ENCODE data around the gene HIVEP1. TPM values are rescaled to one million over a fixed set of nuclear protein-coding genes. Genes with fewer than 3 reads are reported as not detected.

HIVEP1 gene
- total RNA-seq, 2 donors from 2014 or later: 33.6 to 35.1 TPM

GRCh38 chr6:12064131-12064530 is 52.0 kb downstream of the HIVEP1 start:
- no peaks in the 10 kb centered on the region for H3K36me3 ChIP-seq (ENCODE audit: control insufficient read depth, insufficient read depth, low read length)
- Mint-ChIP-seq H3K27me3 (ENCODE audit: insufficient read depth) (no peaks in the 10 kb centered on the region), H3K36me3 (ENCODE audit: low read depth) (no peaks in the 10 kb centered on the region), H3K4me1 (peaks cover 15% of the 10 kb centered on the region), H3K9me3 (no peaks in the 10 kb centered on the region), H3K4me3 (no peak overlapping the region), H3K27ac (no peak overlapping the region)
- no peaks in the 10 kb centered on the region for H3K27me3 ChIP-seq (ENCODE audit: control insufficient read depth, insufficient read depth, low read length, poor library complexity, severe bottlenecking)
- H3K9me3 ChIP-seq (ENCODE audit: control insufficient read depth, low read length): no peaks in the 10 kb centered on the region
- H3K4me3 ChIP-seq (ENCODE audit: low read length): no peak overlapping the region
- no peak overlapping the region for H3K9ac ChIP-seq (ENCODE audit: extremely low read depth, low read length, poor library complexity, severe bottlenecking)
- no peak overlapping the region for H3K27ac ChIP-seq (ENCODE audit: low read depth, low read length)
- TF ChIP-seq, protein P1, sequence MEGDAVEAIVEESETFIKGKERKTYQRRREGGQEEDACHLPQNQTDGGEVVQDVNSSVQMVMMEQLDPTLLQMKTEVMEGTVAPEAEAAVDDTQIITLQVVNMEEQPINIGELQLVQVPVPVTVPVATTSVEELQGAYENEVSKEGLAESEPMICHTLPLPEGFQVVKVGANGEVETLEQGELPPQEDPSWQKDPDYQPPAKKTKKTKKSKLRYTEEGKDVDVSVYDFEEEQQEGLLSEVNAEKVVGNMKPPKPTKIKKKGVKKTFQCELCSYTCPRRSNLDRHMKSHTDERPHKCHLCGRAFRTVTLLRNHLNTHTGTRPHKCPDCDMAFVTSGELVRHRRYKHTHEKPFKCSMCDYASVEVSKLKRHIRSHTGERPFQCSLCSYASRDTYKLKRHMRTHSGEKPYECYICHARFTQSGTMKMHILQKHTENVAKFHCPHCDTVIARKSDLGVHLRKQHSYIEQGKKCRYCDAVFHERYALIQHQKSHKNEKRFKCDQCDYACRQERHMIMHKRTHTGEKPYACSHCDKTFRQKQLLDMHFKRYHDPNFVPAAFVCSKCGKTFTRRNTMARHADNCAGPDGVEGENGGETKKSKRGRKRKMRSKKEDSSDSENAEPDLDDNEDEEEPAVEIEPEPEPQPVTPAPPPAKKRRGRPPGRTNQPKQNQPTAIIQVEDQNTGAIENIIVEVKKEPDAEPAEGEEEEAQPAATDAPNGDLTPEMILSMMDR (conservative IDR thresholded peaks at IDR 0.05): no peak
- 86 to 95% methylated on average over 4 of the region's 4 CpGs for WGBS, 2 experiments (ENCODE audit: insufficient coverage in 1 of 2, insufficient read length in 1 of 2)
- no peaks in the 10 kb centered on the region for H3K4me1 ChIP-seq (ENCODE audit: control insufficient read depth, insufficient read depth, low read length)
- no peak for DNase-seq

DNA sequence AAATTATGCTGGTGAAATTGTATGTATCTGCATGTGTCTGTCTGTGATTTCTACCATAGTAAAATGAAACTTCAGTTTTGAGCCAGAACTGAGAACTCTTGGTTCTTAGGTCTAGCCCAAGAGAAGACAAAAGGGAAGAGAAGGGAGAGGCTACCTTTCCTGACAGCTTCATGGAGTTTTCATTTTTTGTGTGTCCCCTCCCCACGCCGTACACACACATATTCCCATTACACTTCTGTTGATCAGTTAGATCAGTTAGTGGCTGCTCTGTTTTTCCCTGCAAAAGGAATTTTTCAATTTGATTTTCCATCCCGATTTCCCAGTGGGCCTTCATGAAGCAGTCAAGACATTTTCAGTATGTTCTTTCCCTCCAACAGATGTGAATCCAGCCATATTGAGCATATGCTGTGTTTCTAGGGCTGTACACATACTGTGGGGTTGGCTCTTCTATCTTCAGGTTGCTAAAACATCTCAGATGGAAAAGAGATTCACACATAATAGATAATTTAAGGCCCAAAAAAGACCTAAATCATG is 52.5 kb downstream of the HIVEP1 start:
- Mint-ChIP-seq H3K27me3 (ENCODE audit: insufficient read depth) (no peaks in the 10 kb centered on the region), H3K4me1 (peaks cover 12% of the 10 kb centered on the region), H3K36me3 (ENCODE audit: low read depth) (no peaks in the 10 kb centered on the region), H3K9me3 (no peaks in the 10 kb centered on the region), H3K27ac (no peak overlapping the region), H3K4me3 (no peak overlapping the region)
- Histone ChIP-seq H3K36me3 (ENCODE audit: control insufficient read depth, insufficient read depth, low read length) (no peaks in the 10 kb centered on the region), H3K4me1 (ENCODE audit: control insufficient read depth, insufficient read depth, low read length) (no peaks in the 10 kb centered on the region), H3K4me3 (ENCODE audit: low read length) (no peak overlapping the region), H3K9me3 (ENCODE audit: control insufficient read depth, low read length) (no peaks in the 10 kb centered on the region), H3K27ac (ENCODE audit: low read depth, low read length) (no peak overlapping the region), H3K27me3 (ENCODE audit: control insufficient read depth, insufficient read depth, low read length, poor library complexity, severe bottlenecking) (no peaks in the 10 kb centered on the region), H3K9ac (ENCODE audit: extremely low read depth, low read length, poor library complexity, severe bottlenecking) (no peak overlapping the region)
- 93 to 100% methylated on average over 1 to 3 of the region's 3 CpGs for WGBS, 2 experiments (ENCODE audit: insufficient coverage in 1 of 2, insufficient read length in 1 of 2)
- TF ChIP-seq, protein P1 (conservative IDR thresholded peaks at IDR 0.05): no peak
- DNase-seq: no peak

DNA sequence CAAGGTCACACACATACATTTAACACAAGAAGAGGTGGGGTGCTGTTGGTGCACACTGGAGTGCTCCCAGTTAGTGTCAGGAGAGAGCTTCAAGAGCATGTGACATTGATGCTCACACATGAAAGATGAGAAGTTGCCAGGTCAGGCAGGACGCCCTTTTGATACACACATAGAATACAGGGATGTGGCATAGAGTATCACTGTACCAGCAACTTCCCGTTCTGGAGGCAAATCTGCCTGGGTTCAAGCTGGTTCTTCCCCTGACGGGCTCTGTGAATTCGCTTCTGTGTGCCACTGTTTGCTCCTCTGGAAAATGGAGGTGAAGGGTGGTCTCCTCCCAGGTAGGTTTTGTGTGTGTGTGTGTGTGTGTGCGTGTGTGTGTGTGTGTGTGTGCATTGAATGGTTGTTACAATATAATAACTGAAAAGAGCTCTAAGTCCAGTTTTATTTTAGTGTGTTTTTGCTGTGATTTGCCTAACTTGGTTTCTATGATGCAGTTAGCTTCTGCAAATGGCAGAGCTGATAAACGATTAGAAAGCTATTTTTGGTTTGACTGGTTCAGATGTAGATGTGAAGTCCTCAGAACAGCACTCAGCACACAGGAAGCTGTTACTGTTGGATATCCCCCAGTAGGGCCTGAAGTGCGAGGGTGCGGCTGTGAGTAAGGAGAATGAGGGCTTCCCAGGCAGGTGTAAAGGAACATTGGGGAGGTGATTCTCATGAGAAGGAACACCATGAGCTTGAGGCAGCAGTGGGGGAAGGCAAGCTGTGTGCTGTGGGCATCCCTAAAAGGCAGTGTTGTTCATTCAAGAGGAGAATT is 53.4 kb downstream of the HIVEP1 start:
- Mint-ChIP-seq H3K27me3 (ENCODE audit: insufficient read depth) (no peaks in the 10 kb centered on the region), H3K4me1 (peaks cover 11% of the 10 kb centered on the region), H3K36me3 (ENCODE audit: low read depth) (no peaks in the 10 kb centered on the region), H3K4me3 (no peak overlapping the region), H3K27ac (no peak overlapping the region), H3K9me3 (no peaks in the 10 kb centered on the region)
- Histone ChIP-seq H3K36me3 (ENCODE audit: control insufficient read depth, insufficient read depth, low read length) (no peaks in the 10 kb centered on the region), H3K4me1 (ENCODE audit: control insufficient read depth, insufficient read depth, low read length) (no peaks in the 10 kb centered on the region), H3K27me3 (ENCODE audit: control insufficient read depth, insufficient read depth, low read length, poor library complexity, severe bottlenecking) (no peaks in the 10 kb centered on the region), H3K9me3 (ENCODE audit: control insufficient read depth, low read length) (no peaks in the 10 kb centered on the region), H3K4me3 (ENCODE audit: low read length) (no peak overlapping the region), H3K27ac (ENCODE audit: low read depth, low read length) (no peak overlapping the region), H3K9ac (ENCODE audit: extremely low read depth, low read length, poor library complexity, severe bottlenecking) (no peak overlapping the region)
- 80 to 93% methylated on average over 7 to 8 of the region's 8 CpGs for WGBS, 2 experiments (ENCODE audit: insufficient coverage in 1 of 2, insufficient read length in 1 of 2)
- TF ChIP-seq, protein P1 (conservative IDR thresholded peaks at IDR 0.05): no peak
- DNase-seq: no peak

Data from endodermal cell (in vitro differentiated cells).